Medulla oblongata (tissue), 1 donor: Measurements from ENCODE around the gene IRX5.

Source experiments
- DNase-seq: peaks from one replicate; pipeline ENCODE4 v3.0.0-alpha.2; 2015; ENCODE audit errors: extremely low spot score

IRX5 gene

GRCh38 chr16:54952195-54952594 is 21.5 kb downstream of the IRX5 start:
- no peak for DNase-seq

- no peak for DNase-seq
Observed at GRCh38 chr16:54953461-54953860, 22.8 kb downstream of the IRX5 start.

- DNase-seq, result no peak
Observed at GRCh38 chr16:54954220-54954619, 23.6 kb downstream of the IRX5 start.

GRCh38 chr16:54955757-54956156 is 25.1 kb downstream of the IRX5 start:
- DNase-seq, result no peak

GRCh38 chr16:54957403-54958166 is 26.9 kb downstream of the IRX5 start:
- DNase-seq, result no peak

GRCh38 chr16:54962045-54962444 is 31.4 kb downstream of the IRX5 start:
- DNase-seq, result no peak

GRCh38 chr16:54964239-54964638 is 33.6 kb downstream of the IRX5 start:
- no peak for DNase-seq

- DNase-seq, result no peak
Observed at GRCh38 chr16:54965464-54965863, 34.8 kb downstream of the IRX5 start.

GRCh38 chr16:54968011-54968410 is 37.3 kb downstream of the IRX5 start:
- no peak for DNase-seq

GRCh38 chr16:54968784-54969183 is 38.1 kb downstream of the IRX5 start:
- DNase-seq, result no peak

- no peak for DNase-seq
Observed at GRCh38 chr16:54970016-54970415, 39.4 kb downstream of the IRX5 start.

GRCh38 chr16:54974367-54974766 is 43.7 kb downstream of the IRX5 start:
- no peak for DNase-seq

GRCh38 chr16:54976651-54977200 is 46.1 kb downstream of the IRX5 start:
- DNase-seq, result no peak

- DNase-seq, result no peak
Observed at GRCh38 chr16:54977211-54977610, 46.5 kb downstream of the IRX5 start.

GRCh38 chr16:54980821-54981220 is 50.2 kb downstream of the IRX5 start:
- no peak for DNase-seq
